Measurements from ENCODE around the gene SRRM2. TPM values are rescaled to one million over a fixed set of nuclear protein-coding genes. Genes with fewer than 3 reads are reported as not detected.

SRRM2 gene
- total RNA-seq, 1 donor from 2014 or later, result 963 TPM

- Mint-ChIP-seq H3K4me3 (no peak overlapping the region), H3K27ac (no peak overlapping the region), H3K27me3 (peaks cover 43% of the 10 kb centered on the region), H3K4me1 (no peaks in the 10 kb centered on the region), H3K36me3 (ENCODE audit: low read depth) (no peaks in the 10 kb centered on the region), H3K9me3 (peaks cover 7% of the 10 kb centered on the region)
- DNase-seq (no peak), ATAC-seq (ENCODE audit: low read depth) (no peak)
- intact Hi-C loops (cut with micrococcal nuclease), result no loop called here
- CTCF ChIA-PET, result no interaction called here
- POLR2A ChIA-PET, result no interaction called here
- TF ChIP-seq CTCF (IDR thresholded peaks at IDR 0.05), result no peak
Observed at GRCh38 chr16:2809149-2809760, 56.8 kb downstream of the SRRM2 start.

- DNase-seq (no peak), ATAC-seq (ENCODE audit: low read depth) (no peak)
- Mint-ChIP-seq H3K4me1 (no peaks in the 10 kb centered on the region), H3K27me3 (peaks cover 35% of the 10 kb centered on the region), H3K4me3 (no peak overlapping the region), H3K27ac (no peak overlapping the region), H3K36me3 (ENCODE audit: low read depth) (no peaks in the 10 kb centered on the region), H3K9me3 (peaks cover 4% of the 10 kb centered on the region)
- intact Hi-C loops (cut with micrococcal nuclease), result no loop called here
- ChIA-PET POLR2A (no interaction called here), CTCF (no interaction called here)
- TF ChIP-seq CTCF (IDR thresholded peaks at IDR 0.05), result no peak
Observed at GRCh38 chr16:2810651-2811050, 58.2 kb downstream of the SRRM2 start.

GRCh38 chr16:2811703-2812471 lies 59.4 kb downstream of the SRRM2 start:
- POLR2A ChIA-PET, result no interaction called here
- Mint-ChIP-seq H3K27me3 (peaks cover 29% of the 10 kb centered on the region), H3K9me3 (peaks cover 4% of the 10 kb centered on the region), H3K4me3 (no peak overlapping the region), H3K36me3 (ENCODE audit: low read depth) (no peaks in the 10 kb centered on the region), H3K27ac (no peak overlapping the region), H3K4me1 (no peaks in the 10 kb centered on the region)
- ATAC-seq (ENCODE audit: low read depth) (no peak), DNase-seq (no peak)
- no peak for TF ChIP-seq CTCF (IDR thresholded peaks at IDR 0.05)
- intact Hi-C loops (cut with micrococcal nuclease), result no loop called here
- CTCF ChIA-PET, result no interaction called here

DNA sequence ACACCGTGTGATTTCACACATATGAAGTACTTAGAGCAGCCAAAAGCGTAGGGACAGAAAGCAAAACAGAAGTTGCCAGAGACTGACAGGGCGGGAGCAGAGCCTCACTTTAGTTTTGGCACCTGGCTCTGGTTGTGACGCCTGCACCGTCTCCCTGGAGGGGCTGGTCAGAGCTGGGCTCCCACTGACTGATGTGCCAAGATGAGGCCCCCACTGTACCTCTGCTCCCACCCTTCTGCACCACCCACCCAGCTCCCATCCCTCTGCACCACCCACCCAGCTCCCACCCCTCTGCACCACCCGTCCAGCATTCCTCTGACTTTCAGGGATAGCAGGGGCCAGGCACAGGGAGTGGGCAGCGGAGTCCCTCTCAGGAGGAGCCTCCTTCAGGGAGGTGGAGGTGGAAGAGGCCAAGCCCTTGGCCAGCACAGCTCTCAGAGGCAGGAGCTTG lies 61.4 kb downstream of the SRRM2 start:
- DNase-seq (no peak), ATAC-seq (ENCODE audit: low read depth) (no peak)
- Mint-ChIP-seq H3K9me3 (peaks cover 4% of the 10 kb centered on the region), H3K27me3 (peaks cover 18% of the 10 kb centered on the region), H3K27ac (no peak overlapping the region), H3K36me3 (ENCODE audit: low read depth) (no peaks in the 10 kb centered on the region), H3K4me1 (no peaks in the 10 kb centered on the region), H3K4me3 (no peak overlapping the region)
- TF ChIP-seq CTCF (IDR thresholded peaks at IDR 0.05), result no peak
- intact Hi-C loops (cut with micrococcal nuclease), result no loop called here
- ChIA-PET POLR2A (no interaction called here), CTCF (no interaction called here)

- intact Hi-C loops (cut with micrococcal nuclease), result no loop called here
- no peaks in the 10 kb centered on the region for H3K9me3 Mint-ChIP-seq
- no peak overlapping the region for H3K4me3 Mint-ChIP-seq
- ATAC-seq (ENCODE audit: low read depth) (no peak), DNase-seq (no peak)
- peaks cover 16% of the 10 kb centered on the region for H3K27me3 Mint-ChIP-seq
- no peaks in the 10 kb centered on the region for H3K4me1 Mint-ChIP-seq
- ChIA-PET CTCF (no interaction called here), POLR2A (no interaction called here)
- no peaks in the 10 kb centered on the region for H3K36me3 Mint-ChIP-seq (ENCODE audit: low read depth)
- H3K27ac Mint-ChIP-seq, result no peak overlapping the region
- no peak for TF ChIP-seq CTCF (IDR thresholded peaks at IDR 0.05)
Observed at GRCh38 chr16:2814551-2815298, 62.3 kb downstream of the SRRM2 start.
